GM19467 (cell line): ENCODE data around the gene RUNX3.

Source experiments
- ATAC-seq: cut with Tn5 transposase; IDR thresholded peaks from one replicate; pipeline ENCODE4 v1.9.1; 2021; ENCODE audit warnings: mild to moderate bottlenecking, moderate library complexity; ENCODE audit not compliant: unreplicated experiment

Gene RUNX3

DNA sequence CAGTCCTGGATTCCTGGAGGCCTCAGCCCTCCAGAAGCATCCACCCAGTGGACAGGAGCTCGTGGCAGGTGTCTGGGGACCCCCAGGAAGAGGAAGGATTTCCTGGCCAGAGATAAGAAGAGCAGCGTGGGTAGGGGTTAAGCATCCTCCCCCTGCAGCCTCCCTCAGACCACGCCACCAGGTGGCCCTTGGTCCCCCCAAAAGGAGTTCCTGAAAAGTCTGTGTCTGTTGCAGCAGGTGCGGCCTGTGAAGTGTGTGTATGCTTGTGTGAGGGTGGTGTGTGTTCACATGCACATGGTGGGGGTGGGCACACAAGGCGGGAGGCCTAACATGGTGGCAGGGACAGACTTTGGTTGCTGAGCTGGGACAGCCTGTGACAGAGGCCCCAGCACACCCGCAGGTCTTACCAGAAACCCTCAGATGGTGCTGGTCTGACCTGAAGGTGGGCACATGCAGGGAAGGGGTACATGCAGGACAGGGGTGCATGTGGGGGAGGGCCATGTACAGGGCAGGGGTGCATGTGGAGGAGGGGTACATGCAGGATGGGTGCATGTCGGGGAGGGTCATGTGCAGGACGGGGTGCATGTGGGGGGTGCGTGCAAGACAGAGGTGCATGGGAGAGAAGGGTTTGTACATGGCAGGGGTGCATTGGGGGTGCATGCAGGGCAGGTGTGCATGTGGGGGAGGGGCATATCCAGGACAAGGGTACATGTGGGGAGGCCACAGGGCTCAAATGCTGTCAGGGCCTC is 18.2 kb upstream of the RUNX3 start:
- ATAC-seq = no peak

DNA sequence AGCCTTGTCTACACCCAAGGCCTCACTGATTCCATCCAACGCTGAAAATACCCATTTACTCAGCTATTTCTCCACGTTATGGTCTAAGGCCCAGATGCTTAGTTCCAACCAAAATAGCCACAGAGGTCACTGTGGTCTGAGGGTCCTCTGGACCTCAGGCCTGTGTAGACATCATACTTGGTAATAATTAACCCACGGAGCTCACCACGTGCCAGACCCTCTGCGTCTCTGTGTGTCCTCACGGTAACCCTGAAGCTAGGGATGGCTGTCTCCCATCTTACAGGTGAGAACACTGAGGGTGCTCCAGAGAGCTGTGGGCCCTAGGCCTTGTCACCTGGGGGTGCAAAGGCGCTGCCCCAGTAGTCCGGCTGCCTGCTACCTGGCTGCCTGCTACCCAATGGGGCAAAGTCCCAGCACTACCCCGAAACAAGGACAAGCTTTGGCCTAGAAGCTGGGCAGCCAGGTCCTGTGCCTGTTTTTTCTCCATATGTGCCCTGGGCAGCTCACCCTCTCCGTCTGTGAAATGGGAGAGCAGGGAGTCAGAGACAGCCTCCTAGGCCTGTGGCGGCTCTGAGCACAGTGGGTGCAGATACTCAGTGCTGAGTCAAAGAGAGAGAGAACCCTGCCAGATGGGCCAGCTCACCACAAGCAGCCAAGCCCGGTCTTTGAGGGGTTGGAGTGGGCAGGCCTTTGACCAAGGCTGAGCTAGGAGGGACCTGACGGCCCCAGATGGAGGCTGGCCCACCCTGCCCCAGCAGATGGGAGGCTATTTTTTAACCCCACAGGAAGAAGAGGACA is 17.0 kb upstream of the RUNX3 start:
- peak; percentile 68 for ATAC-seq

- no peak for ATAC-seq
Measured at GRCh38 chr1:24945354-24946326, 15.6 kb upstream of the RUNX3 start.

GRCh38 chr1:24944318-24944717 is 14.2 kb upstream of the RUNX3 start:
- no peak for ATAC-seq

DNA sequence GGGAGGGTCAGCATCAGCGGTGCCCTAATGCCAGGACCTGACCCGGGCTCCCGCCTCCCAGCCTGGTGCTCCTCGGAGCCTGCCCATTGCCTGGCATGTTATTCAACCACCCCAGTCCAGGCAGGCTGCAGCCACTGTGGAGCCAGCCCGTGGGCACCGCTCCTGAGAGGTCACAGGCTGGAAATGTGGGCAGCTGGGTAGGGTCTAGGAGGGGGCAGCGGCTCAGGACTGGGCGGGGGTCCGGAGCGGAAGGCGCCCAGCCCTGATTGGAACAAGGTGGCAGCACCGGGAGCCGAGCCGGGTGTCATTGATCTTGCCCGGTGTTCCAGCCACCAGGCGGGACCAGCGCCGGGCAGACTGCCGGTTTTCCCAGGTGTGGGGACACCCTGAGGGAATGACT is 12.7 kb upstream of the RUNX3 start:
- no peak for ATAC-seq

- no peak for ATAC-seq
Measured at GRCh38 chr1:24941564-24941963, 11.5 kb upstream of the RUNX3 start.

DNA sequence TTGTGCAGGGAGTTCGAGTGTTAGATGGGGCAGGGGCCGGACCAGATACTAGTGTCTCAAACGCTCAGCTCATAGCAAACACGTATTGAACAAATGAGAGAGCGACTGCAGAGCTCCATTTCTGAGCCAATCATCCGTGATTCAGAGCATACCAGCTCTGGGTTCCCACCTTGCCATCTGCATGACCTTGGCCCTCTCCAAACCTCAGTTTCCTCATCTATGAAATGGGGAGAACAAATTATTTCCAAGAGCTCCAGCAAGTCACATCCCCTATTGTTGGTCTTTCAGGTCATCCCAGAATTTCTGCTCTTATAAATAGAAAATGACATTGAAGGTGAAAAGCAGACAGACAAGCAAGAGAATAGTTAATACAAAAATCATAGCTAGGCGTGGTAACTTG is 10.2 kb upstream of the RUNX3 start:
- no peak for ATAC-seq

- ATAC-seq = no peak
Measured at GRCh38 chr1:24939675-24940193, 9.7 kb upstream of the RUNX3 start.

DNA sequence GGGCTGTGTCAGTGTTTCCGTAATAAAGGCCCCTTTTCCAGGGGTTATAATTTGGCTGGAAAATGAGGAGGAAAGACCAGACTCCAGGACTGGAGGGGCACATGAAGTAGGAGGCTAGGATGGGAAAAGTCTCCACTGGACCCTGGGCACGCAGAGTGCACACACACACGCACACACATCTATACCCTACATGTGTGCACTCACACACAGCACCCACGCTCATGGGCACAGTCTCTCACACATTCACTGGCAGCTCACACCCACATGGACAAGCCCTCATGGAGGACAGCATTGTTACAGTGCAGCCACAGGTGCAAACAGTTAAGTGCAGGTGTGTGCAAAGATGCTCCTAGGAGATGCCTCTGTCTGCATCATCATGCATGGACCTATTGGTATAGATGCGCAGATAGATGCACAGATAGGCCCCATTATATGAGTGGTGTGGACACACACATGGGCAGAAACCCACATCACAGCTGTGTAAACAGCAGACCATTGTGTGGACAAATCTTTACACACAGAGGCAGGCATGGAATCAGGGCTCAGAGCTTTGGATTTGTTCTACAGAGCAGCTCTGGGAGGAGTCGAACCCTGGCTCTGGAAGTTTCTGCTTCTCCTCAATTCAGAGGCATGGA is 9.1 kb upstream of the RUNX3 start:
- no peak for ATAC-seq

- ATAC-seq = no peak
Measured at GRCh38 chr1:24938276-24938675, 8.2 kb upstream of the RUNX3 start.

- ATAC-seq = no peak
Measured at GRCh38 chr1:24936684-24937083, 6.6 kb upstream of the RUNX3 start.

DNA sequence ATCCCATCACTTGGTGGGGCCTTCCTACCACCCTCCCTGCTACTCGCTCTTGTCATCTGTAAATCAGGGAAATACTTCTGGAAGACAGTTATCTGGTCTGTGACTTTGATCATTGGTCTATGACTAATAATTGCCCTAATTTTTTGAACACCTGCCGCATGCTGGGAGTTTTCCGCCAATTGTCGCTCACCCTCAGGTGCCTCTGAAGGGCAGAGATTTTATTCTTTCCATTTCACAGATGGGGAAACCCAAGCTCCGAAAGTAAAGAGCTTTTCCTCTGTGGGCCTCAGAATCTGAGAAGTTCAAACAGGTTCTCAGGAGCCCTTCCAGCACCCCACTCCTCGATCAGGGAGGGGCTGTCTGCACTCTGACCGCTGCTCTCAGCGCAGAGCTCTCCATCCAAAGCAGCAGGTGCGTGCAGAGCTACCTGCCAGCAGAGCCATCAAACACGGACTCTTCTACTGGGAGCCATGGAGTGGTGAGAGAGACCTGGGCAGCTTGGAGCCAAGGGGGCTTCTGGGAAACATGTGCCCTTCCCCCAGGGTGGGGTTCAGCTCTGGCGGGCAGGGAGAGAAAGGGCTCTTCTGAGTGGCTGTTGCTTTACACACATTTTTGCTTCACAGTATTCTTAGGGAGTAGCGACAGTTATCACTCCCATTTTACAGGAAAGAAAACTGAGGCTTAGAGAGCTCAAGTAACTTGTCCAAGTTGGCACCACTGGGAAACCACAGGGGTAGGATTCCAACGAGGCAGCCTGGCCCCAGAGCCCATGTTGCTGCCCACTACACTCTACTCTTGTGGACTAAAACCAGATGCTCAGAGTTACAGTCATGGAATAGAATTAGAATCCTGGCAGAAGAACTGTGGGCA is 5.8 kb upstream of the RUNX3 start:
- no peak for ATAC-seq

DNA sequence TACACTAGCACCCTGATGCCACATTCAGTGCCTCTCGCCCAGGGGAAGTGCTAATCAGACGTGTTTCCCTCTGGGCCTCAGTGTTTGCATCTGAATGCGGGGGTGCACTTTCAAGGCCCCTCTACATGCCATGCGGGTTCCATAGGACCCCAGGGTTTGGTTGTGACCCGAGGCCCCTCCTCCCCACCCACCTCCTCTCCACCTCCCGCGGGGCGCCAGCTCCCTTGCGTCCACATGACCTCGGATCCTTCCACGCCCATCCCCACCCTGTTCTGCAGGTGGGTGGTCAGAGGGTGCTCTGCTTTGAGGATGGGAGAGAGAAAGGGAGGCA is 5.1 kb upstream of the RUNX3 start:
- ATAC-seq = no peak

GRCh38 chr1:24934310-24935195 is 4.5 kb upstream of the RUNX3 start:
- ATAC-seq = no peak

DNA sequence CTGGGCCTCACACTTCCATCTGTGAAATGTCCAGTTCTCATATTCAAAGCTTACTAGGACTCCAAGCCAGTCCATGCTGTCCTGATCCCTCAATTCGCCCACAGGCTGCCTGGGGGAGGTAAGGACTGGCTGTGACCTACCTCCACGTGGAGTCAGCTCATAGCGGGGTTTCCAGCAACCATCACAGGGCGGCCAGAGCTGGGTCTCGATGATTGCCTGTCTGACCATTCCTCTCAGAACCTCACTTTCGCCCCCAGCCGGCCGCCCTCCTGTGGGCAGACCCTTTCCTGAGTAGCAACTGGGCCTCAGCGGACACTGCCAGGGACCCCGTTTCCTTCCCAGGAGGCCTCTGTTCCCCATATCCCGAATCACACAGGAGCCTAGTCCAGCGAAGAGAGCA is 3.4 kb upstream of the RUNX3 start:
- ATAC-seq = no peak

DNA sequence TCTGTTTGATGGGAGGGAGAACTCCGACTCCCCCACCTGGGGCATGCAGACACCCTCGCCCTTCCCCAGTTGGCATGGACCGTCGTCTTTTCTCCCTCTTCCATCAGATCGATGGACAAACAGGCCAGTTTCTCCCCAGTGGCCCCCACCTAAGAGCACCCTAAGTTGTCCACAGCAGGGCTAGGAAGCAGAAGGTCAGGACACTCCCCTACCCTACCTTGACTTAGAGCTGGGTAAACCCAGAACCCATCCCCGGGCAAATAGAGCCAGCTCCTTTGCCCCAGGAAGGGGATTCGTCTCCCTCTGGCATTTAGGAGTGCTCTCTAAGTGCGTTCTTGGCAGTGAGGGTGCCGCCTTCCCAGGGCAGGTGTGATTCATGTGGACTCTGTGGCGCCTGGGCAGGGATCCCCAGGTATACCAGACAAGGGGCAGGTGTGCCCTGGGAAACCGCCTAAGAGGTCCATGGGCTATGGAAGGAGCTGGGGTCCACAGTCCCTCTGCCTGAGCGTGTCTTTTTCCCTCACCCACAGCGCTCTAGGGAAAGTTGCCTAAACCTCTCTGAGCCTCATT is 2.7 kb upstream of the RUNX3 start:
- no peak for ATAC-seq

GRCh38 chr1:24932284-24932683 is 2.2 kb upstream of the RUNX3 start:
- ATAC-seq = no peak

GRCh38 chr1:24931468-24932231 is 1.6 kb upstream of the RUNX3 start:
- ATAC-seq = no peak
